ENCODE measurements around the gene HEPACAM. TPM values are rescaled to one million over a fixed set of nuclear protein-coding genes. Genes with fewer than 3 reads are reported as not detected.

Gene HEPACAM
- total and polyA plus RNA-seq, 2 donors (not counting 3 experiments of a cell fraction or from before 2014, with no cell fraction given) = not detected

GRCh38 chr11:124876818-124877630 lies 58.8 kb downstream of the HEPACAM start:
- H3K4me2 ChIP-seq (ENCODE audit: insufficient read depth, low read length) = peak overlapping the region; percentile 70
- peak overlapping the region; percentile 41 to 49 (median 47) for H3K4me3 ChIP-seq (replicated peaks in 1 of 3; ENCODE audit: insufficient read depth in 1 of 3, low read depth in 1 of 3, low read length in 3 of 3)
- ChIA-PET CTCF (interaction anchor here (0.6 to 3.5 kb wide), 53 partner anchors 8 to 475 kb away, joined by 3 to 70 read pairs (median 6); partner anchors contain the start of genes CCDC15, HEPACAM, MSANTD2 and NRGN), POLR2A (interaction anchor here (0.8 to 1.4 kb wide), 10 partner anchors 10 to 234 kb away, joined by 3 to 17 read pairs (median 4); partner anchors contain the start of genes CCDC15, ROBO4 and TMEM218)
- no peak overlapping the region for H3K27ac ChIP-seq (ENCODE audit: insufficient read depth, low read depth, low read length)
- TF ChIP-seq CTCF (IDR thresholded peaks at IDR 0.05; ENCODE audit: extremely low read depth in 1 of 2, insufficient read depth in 1 of 2, low read depth in 1 of 2, low read length in 2 of 2) = no peak
- no peak for TF ChIP-seq FOS (IDR thresholded peaks at IDR 0.05; ENCODE audit: borderline replicate concordance, insufficient read depth, low read length)
- peak; percentile 25 for TF ChIP-seq POLR2AphosphoS5 (IDR thresholded peaks at IDR 0.05; ENCODE audit: insufficient read depth, low read depth, low read length)
- TF ChIP-seq MAX (IDR thresholded peaks at IDR 0.05; ENCODE audit: insufficient read depth, insufficient read length) = no peak
- TF ChIP-seq POLR2A (IDR thresholded peaks at IDR 0.05; ENCODE audit: low read depth, low read length) = peak; percentile 95
- H3K79me2 ChIP-seq (ENCODE audit: control insufficient read depth, insufficient read depth, low read length) = no peaks in the 10 kb centered on the region
- TSS peak; percentile 71 for BruUV-seq (replicated peaks)
- H3K9me3 ChIP-seq (replicated peaks; ENCODE audit: control insufficient read depth, insufficient read depth, low read length) = no peaks in the 10 kb centered on the region
- peaks cover 22% of the 10 kb centered on the region for H3K4me1 ChIP-seq (ENCODE audit: control insufficient read depth, extremely low read depth, insufficient read depth, low read length)
- H4K20me1 ChIP-seq (replicated peaks; ENCODE audit: control insufficient read depth, extremely low read depth, insufficient read depth, low read length) = no peaks in the 10 kb centered on the region
- intact Hi-C loops (cut with micrococcal nuclease) = loop anchor here (1.0 to 2.0 kb wide), 5 partner anchors 20 to 264 kb away; partner anchors contain the start of genes ROBO4 and TMEM218
- dilution Hi-C loops (cut with MboI; ENCODE audit: extremely low pct_ligation_motif_present, low sequenced_read_pairs) = no loop called here
- DNase-seq (ENCODE audit: low read depth, low spot score) (peak; percentile 35), FAIRE-seq (peak; percentile 92)
- H3K27me3 ChIP-seq (ENCODE audit: control insufficient read depth in 2 of 2, insufficient read depth in 2 of 2, low read length in 2 of 2) = peaks cover 15 to 17% of the 10 kb centered on the region in 2 experiments
- H3K9me1 ChIP-seq (replicated peaks; ENCODE audit: control insufficient read depth, extremely low read depth, insufficient read depth, low read length) = no peaks in the 10 kb centered on the region
- H3K9ac ChIP-seq (replicated peaks; ENCODE audit: extremely low read depth, insufficient read depth, low read length) = peak overlapping the region; percentile 68
- H3K36me3 ChIP-seq (ENCODE audit: control insufficient read depth in 2 of 2, extremely low read depth in 1 of 2, insufficient read depth in 2 of 2, low read length in 2 of 2) = no peaks in the 10 kb centered on the region
- no peak overlapping the region for H2AFZ ChIP-seq (ENCODE audit: low read depth, low read length)

All from endothelial cell of umbilical vein (primary cell).